ENCODE data around the gene CLCN3. TPM values are rescaled to one million over a fixed set of nuclear protein-coding genes. Genes with fewer than 3 reads are reported as not detected.

The CLCN3 gene
- total and polyA plus RNA-seq, 9 donors, result 11.8 to 38.5 (median 29.6) TPM

DNA sequence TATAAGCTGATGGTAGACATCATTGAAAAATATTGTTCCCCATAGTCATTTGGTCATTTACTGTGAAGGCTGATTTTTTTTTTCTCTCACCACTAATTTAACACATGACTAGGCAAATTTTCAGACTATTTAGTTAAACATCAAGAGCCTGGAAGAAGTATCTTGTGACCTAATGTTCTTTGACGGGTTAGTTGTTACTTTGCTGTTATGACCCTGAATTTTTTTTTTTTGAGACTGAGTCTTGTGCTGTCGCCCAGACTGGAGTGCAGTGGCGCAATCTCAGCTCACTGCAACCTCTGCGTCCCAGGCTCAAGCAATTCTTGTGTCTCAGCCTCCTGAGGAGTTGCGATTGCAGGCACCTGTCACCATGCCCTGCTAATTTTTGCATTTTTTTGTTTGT is 70.4 kb downstream of the CLCN3 start:
- intact Hi-C loops (cut with DNase I), result no loop called here
- TF ChIP-seq EP300 (IDR thresholded peaks at IDR 0.05), result no peak
- TF ChIP-seq POLR2A (IDR thresholded peaks at IDR 0.05), result no peak
- TF ChIP-seq, protein P1, sequence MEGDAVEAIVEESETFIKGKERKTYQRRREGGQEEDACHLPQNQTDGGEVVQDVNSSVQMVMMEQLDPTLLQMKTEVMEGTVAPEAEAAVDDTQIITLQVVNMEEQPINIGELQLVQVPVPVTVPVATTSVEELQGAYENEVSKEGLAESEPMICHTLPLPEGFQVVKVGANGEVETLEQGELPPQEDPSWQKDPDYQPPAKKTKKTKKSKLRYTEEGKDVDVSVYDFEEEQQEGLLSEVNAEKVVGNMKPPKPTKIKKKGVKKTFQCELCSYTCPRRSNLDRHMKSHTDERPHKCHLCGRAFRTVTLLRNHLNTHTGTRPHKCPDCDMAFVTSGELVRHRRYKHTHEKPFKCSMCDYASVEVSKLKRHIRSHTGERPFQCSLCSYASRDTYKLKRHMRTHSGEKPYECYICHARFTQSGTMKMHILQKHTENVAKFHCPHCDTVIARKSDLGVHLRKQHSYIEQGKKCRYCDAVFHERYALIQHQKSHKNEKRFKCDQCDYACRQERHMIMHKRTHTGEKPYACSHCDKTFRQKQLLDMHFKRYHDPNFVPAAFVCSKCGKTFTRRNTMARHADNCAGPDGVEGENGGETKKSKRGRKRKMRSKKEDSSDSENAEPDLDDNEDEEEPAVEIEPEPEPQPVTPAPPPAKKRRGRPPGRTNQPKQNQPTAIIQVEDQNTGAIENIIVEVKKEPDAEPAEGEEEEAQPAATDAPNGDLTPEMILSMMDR (IDR thresholded peaks at IDR 0.05), result no peak
- no peak overlapping the region for H3K4me3 ChIP-seq
- no peaks in the 10 kb centered on the region for H3K27me3 ChIP-seq
- WGBS, 3 donors, result 83 to 93% (median 92%) methylated on average over 5 of the region's 5 CpGs
- DNase-seq, result no peak
- H3K9me3 ChIP-seq, result no peaks in the 10 kb centered on the region
- H3K4me1 ChIP-seq (ENCODE audit: insufficient read depth), result no peaks in the 10 kb centered on the region
- no peak overlapping the region for H3K27ac ChIP-seq
- H3K36me3 ChIP-seq, result no peaks in the 10 kb centered on the region

DNA sequence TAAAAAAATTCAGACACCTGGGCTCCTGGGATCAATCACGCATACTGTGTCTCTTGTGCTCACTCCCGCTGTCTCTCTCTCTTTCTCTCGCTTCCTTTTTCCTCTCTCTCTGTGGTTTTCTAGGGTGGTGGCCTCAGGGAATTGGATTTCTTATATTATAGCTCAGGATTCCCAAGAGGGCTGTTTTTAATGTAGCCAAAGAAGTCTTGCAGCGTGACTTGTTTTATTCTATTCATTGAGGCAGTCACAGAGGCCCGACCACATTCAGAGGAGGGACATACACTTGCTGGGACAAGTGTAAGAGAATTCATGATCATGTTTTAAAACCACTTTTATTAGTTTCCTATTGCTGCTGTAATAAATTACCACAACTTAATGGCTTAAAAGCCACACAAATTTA is 78.0 kb downstream of the CLCN3 start:
- Histone ChIP-seq H3K27me3 (no peaks in the 10 kb centered on the region), H3K27ac (no peak overlapping the region), H3K4me3 (no peak overlapping the region), H3K4me1 (ENCODE audit: insufficient read depth) (no peaks in the 10 kb centered on the region), H3K9me3 (no peaks in the 10 kb centered on the region), H3K36me3 (no peaks in the 10 kb centered on the region)
- WGBS, 3 donors, result 94 to 97% (median 95%) methylated on average over 5 of the region's 5 CpGs
- no peak for DNase-seq
- intact Hi-C loops (cut with DNase I), result no loop called here
- TF ChIP-seq EP300 (IDR thresholded peaks at IDR 0.05) (no peak), POLR2A (IDR thresholded peaks at IDR 0.05) (no peak)
- TF ChIP-seq, protein P1 (IDR thresholded peaks at IDR 0.05), result no peak

DNA sequence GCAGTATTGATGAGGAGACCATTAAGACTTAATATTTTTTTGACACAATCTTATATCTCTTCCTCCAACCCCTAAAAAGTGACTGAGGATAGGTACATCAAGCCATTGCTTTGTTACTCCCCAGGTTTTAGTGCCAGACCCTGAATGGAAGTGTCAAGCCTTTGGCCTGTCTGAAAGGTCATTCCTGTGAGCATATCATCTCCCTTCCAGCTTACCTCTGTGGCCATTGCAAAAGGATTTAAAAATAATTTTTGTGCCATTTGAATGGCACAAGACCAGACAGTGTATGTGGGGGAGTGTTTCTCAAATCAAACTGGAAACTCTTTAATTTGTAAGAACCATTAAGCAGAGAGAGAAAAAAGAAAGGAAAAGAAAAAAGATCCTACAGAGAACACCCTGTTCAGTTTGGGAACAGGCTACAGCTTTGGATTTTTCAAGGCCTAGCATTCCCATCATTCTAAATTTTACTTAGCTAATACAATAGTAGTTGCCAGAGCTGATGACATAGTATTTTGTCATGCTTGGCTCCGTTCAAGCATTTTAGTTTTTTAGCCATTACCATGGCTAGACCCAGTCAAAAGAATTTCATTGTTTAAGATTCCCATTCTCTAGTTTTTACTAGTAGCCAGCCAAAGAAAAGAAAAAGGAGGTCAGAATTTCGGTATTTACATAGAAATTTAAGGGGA is 87.7 kb downstream of the CLCN3 start:
- H3K9me3 ChIP-seq, result no peaks in the 10 kb centered on the region
- H3K4me1 ChIP-seq (ENCODE audit: insufficient read depth), result no peaks in the 10 kb centered on the region
- no peak for TF ChIP-seq EP300 (IDR thresholded peaks at IDR 0.05)
- TF ChIP-seq, protein P1 (IDR thresholded peaks at IDR 0.05), result no peak
- no peak for TF ChIP-seq POLR2A (IDR thresholded peaks at IDR 0.05)
- no peaks in the 10 kb centered on the region for H3K36me3 ChIP-seq
- H3K27me3 ChIP-seq, result no peaks in the 10 kb centered on the region
- H3K4me3 ChIP-seq, result no peak overlapping the region
- H3K27ac ChIP-seq, result no peak overlapping the region
- intact Hi-C loops (cut with DNase I), result no loop called here
- WGBS, 3 donors, result 54 to 61% (median 56%) methylated on average over 2 of the region's 2 CpGs
- DNase-seq, result no peak

DNA sequence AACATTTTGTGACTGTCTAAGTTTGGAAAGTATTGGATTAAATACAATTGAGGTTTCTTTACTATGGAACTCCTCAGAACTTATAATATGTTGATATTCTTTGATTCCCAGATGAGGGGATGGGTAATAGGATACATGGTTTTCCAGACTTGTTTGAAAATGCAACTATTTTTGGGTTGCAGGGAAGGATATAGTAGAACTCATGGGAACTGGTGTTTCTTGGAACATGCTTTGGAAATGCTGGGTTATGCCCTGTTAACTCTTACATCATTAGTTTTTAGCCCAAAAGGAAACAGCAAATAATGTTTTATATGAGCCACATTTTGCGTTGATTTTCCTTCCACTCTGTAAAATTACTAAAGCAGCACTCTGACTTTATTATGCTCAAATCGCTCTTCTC is 95.4 kb downstream of the CLCN3 start:
- no peak overlapping the region for H3K27ac ChIP-seq
- WGBS, 3 donors, result 94 to 98% (median 96%) methylated on average over 2 of the region's 2 CpGs
- no peak for DNase-seq
- H3K9me3 ChIP-seq, result no peaks in the 10 kb centered on the region
- intact Hi-C loops (cut with DNase I), result no loop called here
- no peak for TF ChIP-seq POLR2A (IDR thresholded peaks at IDR 0.05)
- TF ChIP-seq, protein P1 (IDR thresholded peaks at IDR 0.05), result no peak
- TF ChIP-seq EP300 (IDR thresholded peaks at IDR 0.05), result no peak
- no peaks in the 10 kb centered on the region for H3K36me3 ChIP-seq
- no peaks in the 10 kb centered on the region for H3K4me1 ChIP-seq (ENCODE audit: insufficient read depth)
- no peak overlapping the region for H3K4me3 ChIP-seq
- H3K27me3 ChIP-seq, result no peaks in the 10 kb centered on the region
